Epithelial cell of proximal tubule (primary cell): Measurements from ENCODE around the gene GNG3. TPM values are rescaled to one million over a fixed set of nuclear protein-coding genes. Genes with fewer than 3 reads are reported as not detected.
A peak's percentile ranks its signal among the peaks of the same experiment; 100 is the strongest.

ENCODE experiments used
- DNase-seq: peaks from one replicate; pipeline ENCODE4 v3.0.0-alpha.2; 2011; ENCODE audit warnings: low read depth
- H3K4me3 ChIP-seq: 2 replicates; pipeline ENCODE4 v1.5.1; 2011; ENCODE audit warnings: low read depth, mild to moderate bottlenecking, low read length
- total RNA-seq: library from RNA; depleted of rRNA; stranded (reverse); fragments of >200 nt; gene quantifications from 2 replicates; pipeline ENCODE4 v1.2.3, GENCODE V29; 2015
- TF ChIP-seq, protein P1 (sequence below): conservative IDR thresholded peaks from 2 replicates; pipeline ENCODE4 v1.5.1; 2012; ENCODE audit warnings: low read depth, mild to moderate bottlenecking, low read length

The GNG3 gene
- total RNA-seq: not detected in 2 replicates

DNA sequence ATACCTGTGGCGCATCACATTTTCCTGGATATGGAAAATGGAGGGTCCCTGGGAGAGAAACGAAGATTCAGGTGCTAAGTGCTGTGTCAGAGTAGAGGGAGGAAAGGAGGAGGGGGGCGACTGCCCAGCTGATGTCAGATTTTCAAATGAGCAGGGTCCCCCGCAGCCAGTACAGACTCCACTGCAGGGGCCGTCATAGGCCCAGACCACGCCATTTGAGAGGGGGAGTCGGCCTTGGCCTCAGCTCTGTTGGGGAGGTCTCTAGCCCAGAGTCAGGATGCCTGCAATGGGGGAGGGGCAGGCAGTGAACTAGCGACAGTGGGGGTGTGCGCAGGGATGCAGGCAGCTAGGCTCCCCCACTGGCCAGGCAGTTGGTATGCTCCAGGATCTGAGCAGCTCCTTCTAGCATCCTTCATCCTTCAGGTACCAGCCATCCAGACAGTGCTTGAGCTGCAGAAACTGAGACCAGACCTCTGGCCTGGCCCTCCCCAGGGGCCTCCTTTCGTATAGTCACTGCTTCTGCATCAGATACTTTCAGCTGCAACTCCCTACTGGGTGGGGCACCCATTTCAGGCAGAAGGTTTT lies at the start of gene GNG3, which contains the start of gene BSCL2:
Gene GNG3 (plus strand): TSS at position 400 of the 585 bp plus-strand sequence. CDS start 620 bp downstream, outside the sequence.
Gene BSCL2 (minus strand): TSS at position 148 of the 585 bp plus-strand sequence. CDS start 229 bp downstream, outside the sequence.
- TF ChIP-seq, protein P1, sequence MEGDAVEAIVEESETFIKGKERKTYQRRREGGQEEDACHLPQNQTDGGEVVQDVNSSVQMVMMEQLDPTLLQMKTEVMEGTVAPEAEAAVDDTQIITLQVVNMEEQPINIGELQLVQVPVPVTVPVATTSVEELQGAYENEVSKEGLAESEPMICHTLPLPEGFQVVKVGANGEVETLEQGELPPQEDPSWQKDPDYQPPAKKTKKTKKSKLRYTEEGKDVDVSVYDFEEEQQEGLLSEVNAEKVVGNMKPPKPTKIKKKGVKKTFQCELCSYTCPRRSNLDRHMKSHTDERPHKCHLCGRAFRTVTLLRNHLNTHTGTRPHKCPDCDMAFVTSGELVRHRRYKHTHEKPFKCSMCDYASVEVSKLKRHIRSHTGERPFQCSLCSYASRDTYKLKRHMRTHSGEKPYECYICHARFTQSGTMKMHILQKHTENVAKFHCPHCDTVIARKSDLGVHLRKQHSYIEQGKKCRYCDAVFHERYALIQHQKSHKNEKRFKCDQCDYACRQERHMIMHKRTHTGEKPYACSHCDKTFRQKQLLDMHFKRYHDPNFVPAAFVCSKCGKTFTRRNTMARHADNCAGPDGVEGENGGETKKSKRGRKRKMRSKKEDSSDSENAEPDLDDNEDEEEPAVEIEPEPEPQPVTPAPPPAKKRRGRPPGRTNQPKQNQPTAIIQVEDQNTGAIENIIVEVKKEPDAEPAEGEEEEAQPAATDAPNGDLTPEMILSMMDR: no peak
- peak within 1 kb of the TSS; percentile 77 for H3K4me3 ChIP-seq
- DNase-seq: no peak

- TF ChIP-seq, protein P1: no peak
- DNase-seq: no peak
- peak overlapping the region; percentile 69 for H3K4me3 ChIP-seq
Measured at GRCh38 chr11:62664405-62665074, 42.9 kb upstream of the GNG3 start.

DNA sequence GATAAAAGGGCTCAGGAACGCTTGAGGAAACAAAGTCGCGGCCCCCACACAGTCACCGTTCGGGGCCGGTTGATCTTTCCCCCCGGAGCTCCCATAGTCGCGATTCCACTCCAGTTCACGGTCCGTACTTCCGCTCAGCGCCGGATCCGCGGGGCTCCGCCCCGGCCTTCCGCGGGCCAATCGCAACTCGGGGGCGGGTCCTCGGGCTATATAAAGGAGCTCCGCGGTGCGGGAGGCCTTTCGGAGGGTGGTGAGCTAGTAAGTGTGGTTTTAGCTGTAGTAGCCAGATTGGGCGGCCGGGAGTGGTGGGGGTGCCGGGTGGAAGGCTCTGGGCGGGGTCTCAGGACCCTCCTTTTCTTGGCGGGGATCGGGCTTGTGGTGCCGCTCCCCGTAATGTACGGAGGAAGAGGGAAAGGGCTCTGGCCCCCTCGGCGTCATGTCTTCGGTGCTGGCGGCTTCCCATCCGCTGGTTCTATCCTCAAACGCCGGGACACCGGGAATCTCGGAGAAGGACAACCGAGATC lies 42.3 kb upstream of the GNG3 start, which contains the start of the genes C11orf98 and CSKMT:
Gene C11orf98 (minus strand): TSS at position 136 of the 524 bp plus-strand sequence. CDS start 41 bp downstream, at position 95.
Gene CSKMT (plus strand): TSS at position 238 of the 524 bp plus-strand sequence. CDS start 568 bp downstream, outside the sequence.
- TF ChIP-seq, protein P1: no peak
- H3K4me3 ChIP-seq: peak within 1 kb of the TSS; percentile 69
- DNase-seq: no peak

GRCh38 chr11:62665599-62666258 lies 41.7 kb upstream of the GNG3 start:
- no peak for DNase-seq
- H3K4me3 ChIP-seq: peak overlapping the region; percentile 69
- TF ChIP-seq, protein P1: no peak

DNA sequence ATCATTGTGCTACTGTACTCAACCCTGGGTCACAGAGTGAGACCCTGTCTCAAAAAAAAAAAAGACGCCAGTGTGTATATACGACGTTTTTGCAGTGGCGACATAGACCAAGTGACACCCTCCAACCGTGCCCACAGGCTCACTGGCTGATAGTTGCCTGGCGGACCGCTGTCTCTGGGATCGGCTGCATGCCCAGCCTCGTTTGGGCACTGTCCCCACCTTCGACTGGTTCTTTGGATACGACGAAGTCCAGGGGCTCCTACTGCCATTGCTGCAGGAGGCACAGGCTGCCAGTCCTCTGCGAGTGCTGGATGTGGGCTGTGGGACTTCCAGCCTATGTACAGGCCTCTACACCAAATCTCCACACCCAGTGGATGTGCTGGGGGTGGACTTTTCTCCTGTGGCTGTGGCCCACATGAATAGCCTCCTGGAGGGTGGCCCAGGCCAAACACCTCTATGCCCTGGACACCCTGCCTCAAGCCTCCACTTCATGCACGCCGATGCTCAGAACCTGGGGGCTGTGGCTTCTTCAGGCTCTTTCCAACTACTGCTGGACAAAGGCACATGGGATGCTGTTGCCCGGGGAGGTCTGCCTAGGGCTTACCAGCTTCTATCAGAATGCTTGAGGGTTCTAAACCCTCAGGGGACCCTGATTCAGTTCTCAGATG lies 41.1 kb upstream of the GNG3 start:
- peak overlapping the region; percentile 69 for H3K4me3 ChIP-seq
- DNase-seq: no peak
- TF ChIP-seq, protein P1: no peak

GRCh38 chr11:62667460-62667859 lies 40.0 kb upstream of the GNG3 start:
- H3K4me3 ChIP-seq: no peak overlapping the region
- DNase-seq: no peak
- TF ChIP-seq, protein P1: no peak
